ENCODE measurements around the gene SIK3. TPM values are rescaled to one million over a fixed set of nuclear protein-coding genes. Genes with fewer than 3 reads are reported as not detected.

The SIK3 gene
- total RNA-seq, 4 donors from 2014 or later = 31.7 to 56.1 (median 45.3) TPM

GRCh38 chr11:116997071-116997470 is 101.2 kb downstream of the SIK3 start:
- H3K27me3 ChIP-seq = no peaks in the 10 kb centered on the region
- no peaks in the 10 kb centered on the region for H3K9me3 ChIP-seq
- H3K4me1 ChIP-seq = peaks cover 7 to 47% (median 9%) of the 10 kb centered on the region in 3 donors
- TF ChIP-seq CTCF (IDR thresholded peaks at IDR 0.05) = no peak
- TF ChIP-seq POLR2AphosphoS5 (IDR thresholded peaks at IDR 0.05) = no peak
- TF ChIP-seq EP300 (IDR thresholded peaks at IDR 0.05) = no peak
- TF ChIP-seq POLR2A (IDR thresholded peaks at IDR 0.05) = no peak
- no peak for ATAC-seq
- no peak overlapping the region for H3K4me3 ChIP-seq
- 94 to 98% methylated on average over 2 of the region's 2 CpGs for whole genome bisulfite sequencing, 2 donors (ENCODE audit: low coverage in 1 of 2)
- no peak overlapping the region for H3K27ac ChIP-seq
- H3K36me3 ChIP-seq = no peaks in the 10 kb centered on the region

GRCh38 chr11:116994195-116994594 is 104.0 kb downstream of the SIK3 start:
- WGBS, 2 donors (ENCODE audit: low coverage in 1 of 2) = 42 to 52% methylated on average over 3 of the region's 3 CpGs
- no peak for ATAC-seq
- H3K27ac ChIP-seq = no peak overlapping the region
- no peaks in the 10 kb centered on the region for H3K9me3 ChIP-seq
- no peaks in the 10 kb centered on the region for H3K36me3 ChIP-seq
- peaks cover 7 to 51% (median 11%) of the 10 kb centered on the region in 3 donors for H3K4me1 ChIP-seq
- no peak overlapping the region for H3K4me3 ChIP-seq
- no peaks in the 10 kb centered on the region for H3K27me3 ChIP-seq
- TF ChIP-seq POLR2AphosphoS5 (IDR thresholded peaks at IDR 0.05) (no peak), EP300 (IDR thresholded peaks at IDR 0.05) (no peak), POLR2A (IDR thresholded peaks at IDR 0.05) (no peak), CTCF (IDR thresholded peaks at IDR 0.05) (no peak)

- peaks cover 10 to 57% (median 11%) of the 10 kb centered on the region in 3 donors for H3K4me1 ChIP-seq
- no peaks in the 10 kb centered on the region for H3K27me3 ChIP-seq
- peak overlapping the region in 1 of 4 donors; percentile 9 for H3K27ac ChIP-seq
- no peaks in the 10 kb centered on the region for H3K36me3 ChIP-seq
- no peaks in the 10 kb centered on the region for H3K9me3 ChIP-seq
- H3K4me3 ChIP-seq = no peak overlapping the region
- ATAC-seq = no peak
- WGBS, 2 donors (ENCODE audit: low coverage in 1 of 2) = 18 to 26% methylated on average over 5 to 6 of the region's 6 CpGs
- no peak for TF ChIP-seq CTCF (IDR thresholded peaks at IDR 0.05)
- no peak for TF ChIP-seq POLR2AphosphoS5 (IDR thresholded peaks at IDR 0.05)
- no peak for TF ChIP-seq POLR2A (IDR thresholded peaks at IDR 0.05)
- TF ChIP-seq EP300 (IDR thresholded peaks at IDR 0.05) = no peak
Observed at GRCh38 chr11:116993599-116993998, 104.6 kb downstream of the SIK3 start.

DNA sequence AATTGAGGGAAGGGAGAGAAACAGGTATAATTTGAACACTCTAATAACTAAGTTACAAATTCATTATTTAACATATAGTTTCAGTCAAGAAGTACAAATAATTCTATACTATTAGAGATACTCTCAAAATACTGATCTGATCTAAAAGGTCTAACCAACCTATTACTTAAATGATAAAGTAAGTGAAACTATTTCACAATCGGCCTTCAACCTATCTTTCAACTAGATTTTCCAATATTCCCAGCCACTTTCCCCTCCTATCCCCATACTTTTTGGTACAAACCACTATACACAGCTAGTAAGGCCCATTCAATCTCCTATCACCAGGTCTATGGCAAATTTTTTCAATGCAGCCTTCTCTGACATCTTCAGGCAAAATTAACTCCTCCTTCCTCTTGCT is 106.7 kb downstream of the SIK3 start:
- Histone ChIP-seq H3K9me3 (no peaks in the 10 kb centered on the region), H3K27me3 (no peaks in the 10 kb centered on the region), H3K4me1 (peaks cover 12 to 77% (median 13%) of the 10 kb centered on the region in 3 donors), H3K4me3 (no peak overlapping the region), H3K36me3 (no peaks in the 10 kb centered on the region), H3K27ac (no peak overlapping the region)
- TF ChIP-seq POLR2AphosphoS5 (IDR thresholded peaks at IDR 0.05) (no peak), EP300 (IDR thresholded peaks at IDR 0.05) (no peak), POLR2A (IDR thresholded peaks at IDR 0.05) (no peak), CTCF (IDR thresholded peaks at IDR 0.05) (no peak)
- 89 to 100% methylated on average over 1 of the region's 1 CpG for WGBS, 2 donors (ENCODE audit: low coverage in 1 of 2)
- no peak for ATAC-seq

GRCh38 chr11:116990811-116991210 is 107.4 kb downstream of the SIK3 start:
- 75 to 90% methylated on average over 1 of the region's 1 CpG for WGBS, 2 donors (ENCODE audit: low coverage in 1 of 2)
- TF ChIP-seq POLR2AphosphoS5 (IDR thresholded peaks at IDR 0.05) = no peak
- no peak for TF ChIP-seq EP300 (IDR thresholded peaks at IDR 0.05)
- H3K9me3 ChIP-seq = no peaks in the 10 kb centered on the region
- H3K36me3 ChIP-seq = no peaks in the 10 kb centered on the region
- ATAC-seq = no peak
- no peak overlapping the region for H3K4me3 ChIP-seq
- H3K27me3 ChIP-seq = no peaks in the 10 kb centered on the region
- peaks cover 19 to 84% (median 19%) of the 10 kb centered on the region in 3 donors for H3K4me1 ChIP-seq
- peak overlapping the region in 2 of 4 donors; percentile 24 to 55 for H3K27ac ChIP-seq

All from gastroesophageal sphincter (tissue), 4 donors.